IPS DF 6.9 (cell line): ENCODE results near the gene FBXO40.

ENCODE experiments used
- DNase-seq: peaks from one replicate; pipeline ENCODE4 v3.0.0-alpha.2; 2013; ENCODE audit warnings: low read depth, low spot score
- H3K27ac ChIP-seq: one replicate; pipeline ENCODE4 v1.5.1; 2013; ENCODE audit warnings: low read length, control low read depth
- H3K27me3 ChIP-seq: 2 replicates; pipeline ENCODE4 v1.6.1; 2013; ENCODE audit warnings: mild to moderate bottlenecking, low read length; ENCODE audit not compliant: control insufficient read depth, insufficient read depth
- H3K36me3 ChIP-seq: 2 replicates; pipeline ENCODE4 v1.6.1; 2013; ENCODE audit warnings: low read length; ENCODE audit not compliant: control insufficient read depth, insufficient read depth
- H3K4me1 ChIP-seq: 2 replicates; pipeline ENCODE4 v1.6.1; 2013; ENCODE audit warnings: low read length; ENCODE audit not compliant: control insufficient read depth, insufficient read depth
- H3K4me3 ChIP-seq: 2 replicates; pipeline ENCODE4 v1.5.1; 2013; ENCODE audit warnings: mild to moderate bottlenecking, low read length
- H3K9me3 ChIP-seq: 2 replicates; pipeline ENCODE4 v1.6.1; 2013; ENCODE audit warnings: low read length, inconsistent platforms; ENCODE audit not compliant: control insufficient read depth, insufficient read depth
- WGBS: extraction: QIAGEN DNeasy Blood & Tissue Kit; methylation state at CpG from one replicate; pipeline ENCODE4 v1.1.7; 2013; ENCODE audit warnings: mixed read lengths, missing lambda C conversion rate; ENCODE audit not compliant: insufficient read length, insufficient coverage; 5-methylcytosine and 5-hydroxymethylcytosine counted together

The FBXO40 gene

GRCh38 chr3:121663171-121663847 is 70.1 kb downstream of the FBXO40 start:
- no peak for DNase-seq
- no peak overlapping the region for H3K27ac ChIP-seq
- 100% methylated on average over 1 of the region's 2 CpGs for WGBS
- peaks cover 3% of the 10 kb centered on the region; the same call in 1 of the 2 replicates for H3K4me1 ChIP-seq
- no peak overlapping the region for H3K4me3 ChIP-seq
- H3K27me3 ChIP-seq: no peaks in the 10 kb centered on the region
- H3K36me3 ChIP-seq: peaks cover 3% of the 10 kb centered on the region; the same call in 1 of the 2 replicates
- no peaks in the 10 kb centered on the region for H3K9me3 ChIP-seq

GRCh38 chr3:121665488-121665887 is 72.3 kb downstream of the FBXO40 start:
- no peaks in the 10 kb centered on the region for H3K27me3 ChIP-seq
- WGBS: no CpG with 5 or more reads among the region's 2 CpGs
- DNase-seq: no peak
- H3K36me3 ChIP-seq: peaks cover 3% of the 10 kb centered on the region; the same call in 1 of the 2 replicates
- no peak overlapping the region for H3K27ac ChIP-seq
- H3K9me3 ChIP-seq: no peaks in the 10 kb centered on the region
- peaks cover 2% of the 10 kb centered on the region; the same call in 1 of the 2 replicates for H3K4me1 ChIP-seq
- no peak overlapping the region for H3K4me3 ChIP-seq

- no peaks in the 10 kb centered on the region for H3K9me3 ChIP-seq
- no peaks in the 10 kb centered on the region for H3K27me3 ChIP-seq
- H3K4me1 ChIP-seq: peaks cover 2% of the 10 kb centered on the region; the same call in 1 of the 2 replicates
- DNase-seq: no peak
- H3K4me3 ChIP-seq: no peak overlapping the region
- WGBS: no CpG with 5 or more reads among the region's 4 CpGs
- H3K27ac ChIP-seq: no peak overlapping the region
- H3K36me3 ChIP-seq: peaks cover 3% of the 10 kb centered on the region; the same call in 1 of the 2 replicates
These were observed 74.2 kb downstream of the FBXO40 start for GRCh38 chr3:121667333-121667732.

- no peak overlapping the region for H3K4me3 ChIP-seq
- H3K36me3 ChIP-seq: no peaks in the 10 kb centered on the region; the same call in 1 of the 2 replicates
- no peak overlapping the region for H3K27ac ChIP-seq
- no peaks in the 10 kb centered on the region for H3K27me3 ChIP-seq
- H3K4me1 ChIP-seq: no peaks in the 10 kb centered on the region
- no peaks in the 10 kb centered on the region for H3K9me3 ChIP-seq
- no peak for DNase-seq
These were observed 77.5 kb downstream of the FBXO40 start for GRCh38 chr3:121670676-121671075.

- no peaks in the 10 kb centered on the region for H3K4me1 ChIP-seq
- no CpG with 5 or more reads among the region's 2 CpGs for WGBS
- no peaks in the 10 kb centered on the region for H3K27me3 ChIP-seq
- DNase-seq: no peak
- no peak overlapping the region for H3K4me3 ChIP-seq
- H3K9me3 ChIP-seq: no peaks in the 10 kb centered on the region
- peaks cover 7% of the 10 kb centered on the region; the same call in 1 of the 2 replicates for H3K36me3 ChIP-seq
- H3K27ac ChIP-seq: no peak overlapping the region
These were observed 84.0 kb downstream of the FBXO40 start for GRCh38 chr3:121677141-121677540.
